HEK293 (cell line): Measurements from ENCODE around the gene LCTL.

ENCODE experiments used
- CTCF ChIA-PET: fragments of 350-600 bp; formaldehyde crosslinking; extraction: SDS; loops from one replicate; lab custom pipeline; 2021; ENCODE audit warnings: antibody characterized with exemption; lab: Yijun Ruan, JAX
- POLR2A ChIA-PET: fragments of 300-600 bp; formaldehyde crosslinking; extraction: SDS; loops from one replicate; lab custom pipeline; 2020; ENCODE audit warnings: antibody characterized with exemption, inconsistent platforms; lab: Yijun Ruan, JAX
- H3K27ac ChIP-seq: fragments of 200-500 bp; sonication (Bioruptor generic); 2 replicates; pipeline ENCODE4 v1.5.1; 2014; ENCODE audit warnings: low read depth, low read length, control low read depth, inconsistent platforms; ENCODE audit errors: extremely low read depth
- H3K36me3 ChIP-seq, 2 experiments: fragments of 200-500 bp in 1 of 2; sonication (Bioruptor generic) in 1 of 2; 1 replicate in 1 of 2; 2 replicates in 1 of 2; pipeline ENCODE4 v1.5.1; 2014 to 2017; ENCODE audit warnings: inconsistent platforms in 2 of 2, low read length in 2 of 2; ENCODE audit not compliant: control insufficient read depth in 2 of 2, insufficient read depth in 1 of 2
- H3K4me1 ChIP-seq: fragments of 200-500 bp; sonication (Bioruptor generic); 2 replicates; pipeline ENCODE4 v1.5.1; 2014; ENCODE audit warnings: mild to moderate bottlenecking, low read length, inconsistent platforms; ENCODE audit not compliant: control insufficient read depth, insufficient read depth
- H3K4me3 ChIP-seq: 2 replicates; pipeline ENCODE4 v1.5.1; 2011; ENCODE audit warnings: low read depth, mild to moderate bottlenecking, control low read depth, low read length, moderate library complexity
- H3K9me3 ChIP-seq: fragments of 200-500 bp; sonication (Bioruptor generic); 2 replicates; pipeline ENCODE4 v1.5.1; 2014; ENCODE audit warnings: low read depth, low read length, inconsistent platforms; ENCODE audit not compliant: control insufficient read depth, insufficient read depth
- CTCF ChIP-seq: fragments of 450-650 bp; formaldehyde crosslinking; IDR thresholded peaks from 2 replicates; pipeline ENCODE4 v1.5.1; 2016; ENCODE audit warnings: missing biosample characterization, missing genetic modification characterization
- MYNN ChIP-seq: fragments of 450-650 bp; formaldehyde crosslinking; IDR thresholded peaks from 2 replicates; pipeline ENCODE4 v1.5.1; 2016; ENCODE audit warnings: missing biosample characterization, missing genetic modification characterization, borderline replicate concordance
- TRIM28 ChIP-seq: IDR thresholded peaks from 2 replicates; pipeline ENCODE4 v1.6.1; 2011; ENCODE audit warnings: low read length, control low read depth, borderline replicate concordance
- WT1 ChIP-seq: fragments of 450-650 bp; formaldehyde crosslinking; IDR thresholded peaks from 2 replicates; pipeline ENCODE4 v1.5.1; 2016; ENCODE audit warnings: missing biosample characterization, missing genetic modification characterization
- ZBTB6 ChIP-seq: fragments of 450-650 bp; formaldehyde crosslinking; IDR thresholded peaks from 2 replicates; pipeline ENCODE4 v1.5.1; 2017; ENCODE audit warnings: missing biosample characterization, missing genetic modification characterization
- ZFP69B ChIP-seq: fragments of 450-650 bp; formaldehyde crosslinking; IDR thresholded peaks from 2 replicates; pipeline ENCODE4 v1.5.1; 2016; ENCODE audit warnings: missing biosample characterization, missing genetic modification characterization
- ZNF133 ChIP-seq: fragments of 450-650 bp; formaldehyde crosslinking; IDR thresholded peaks from 2 replicates; pipeline ENCODE4 v1.5.1; 2016; ENCODE audit warnings: missing biosample characterization, missing genetic modification characterization
- ZNF148 ChIP-seq: fragments of 450-650 bp; formaldehyde crosslinking; IDR thresholded peaks from 2 replicates; pipeline ENCODE4 v1.5.0; 2017; ENCODE audit warnings: missing biosample characterization, missing genetic modification characterization, borderline replicate concordance
- ZNF175 ChIP-seq: fragments of 450-650 bp; formaldehyde crosslinking; IDR thresholded peaks from 2 replicates; pipeline ENCODE4 v1.5.1; 2016; ENCODE audit warnings: missing biosample characterization, missing genetic modification characterization
- ZNF2 ChIP-seq: fragments of 450-650 bp; formaldehyde crosslinking; IDR thresholded peaks from 2 replicates; pipeline ENCODE4 v1.5.1; 2016; ENCODE audit warnings: missing biosample characterization, missing genetic modification characterization
- ZNF248 ChIP-seq: fragments of 450-650 bp; formaldehyde crosslinking; IDR thresholded peaks from 2 replicates; pipeline ENCODE4 v1.5.1; 2017; ENCODE audit warnings: missing biosample characterization, missing genetic modification characterization
- ZNF292 ChIP-seq: fragments of 450-650 bp; formaldehyde crosslinking; IDR thresholded peaks from 2 replicates; pipeline ENCODE4 v1.5.1; 2016; ENCODE audit warnings: low read depth, missing biosample characterization, missing genetic modification characterization, borderline replicate concordance
- ZNF350 ChIP-seq: fragments of 450-650 bp; formaldehyde crosslinking; IDR thresholded peaks from 2 replicates; pipeline ENCODE4 v1.5.0; 2017; ENCODE audit warnings: missing biosample characterization, mild to moderate bottlenecking, missing genetic modification characterization
- ZNF544 ChIP-seq: fragments of 450-650 bp; formaldehyde crosslinking; IDR thresholded peaks from 2 replicates; pipeline ENCODE4 v1.5.0; 2017; ENCODE audit warnings: missing biosample characterization, missing genetic modification characterization
- ZNF600 ChIP-seq: fragments of 450-650 bp; formaldehyde crosslinking; IDR thresholded peaks from 2 replicates; pipeline ENCODE4 v1.5.1; 2016; ENCODE audit warnings: missing biosample characterization, missing genetic modification characterization
- ZNF629 ChIP-seq: fragments of 450-650 bp; formaldehyde crosslinking; IDR thresholded peaks from 2 replicates; pipeline ENCODE4 v1.5.1; 2017; ENCODE audit warnings: missing biosample characterization, missing genetic modification characterization
- ZNF658 ChIP-seq: fragments of 450-650 bp; formaldehyde crosslinking; IDR thresholded peaks from 2 replicates; pipeline ENCODE4; 2016; ENCODE audit warnings: missing biosample characterization, missing genetic modification characterization
- ZNF677 ChIP-seq: fragments of 450-650 bp; IDR thresholded peaks from 2 replicates; pipeline ENCODE4 v1.5.0; 2018; ENCODE audit warnings: missing biosample characterization, mild to moderate bottlenecking, missing genetic modification characterization, moderate library complexity
- ZNF785 ChIP-seq: fragments of 450-650 bp; formaldehyde crosslinking; IDR thresholded peaks from 2 replicates; pipeline ENCODE4 v1.5.1; 2016; ENCODE audit warnings: missing biosample characterization, missing genetic modification characterization
- ZNF791 ChIP-seq: fragments of 450-650 bp; formaldehyde crosslinking; IDR thresholded peaks from 2 replicates; pipeline ENCODE4 v1.5.1; 2016; ENCODE audit warnings: missing biosample characterization, missing genetic modification characterization
- TF ChIP-seq, protein P1 (sequence below): fragments of 450-650 bp; formaldehyde crosslinking; IDR thresholded peaks from 2 replicates; pipeline ENCODE4; 2016; ENCODE audit warnings: missing biosample characterization, missing genetic modification characterization

The LCTL gene

DNA sequence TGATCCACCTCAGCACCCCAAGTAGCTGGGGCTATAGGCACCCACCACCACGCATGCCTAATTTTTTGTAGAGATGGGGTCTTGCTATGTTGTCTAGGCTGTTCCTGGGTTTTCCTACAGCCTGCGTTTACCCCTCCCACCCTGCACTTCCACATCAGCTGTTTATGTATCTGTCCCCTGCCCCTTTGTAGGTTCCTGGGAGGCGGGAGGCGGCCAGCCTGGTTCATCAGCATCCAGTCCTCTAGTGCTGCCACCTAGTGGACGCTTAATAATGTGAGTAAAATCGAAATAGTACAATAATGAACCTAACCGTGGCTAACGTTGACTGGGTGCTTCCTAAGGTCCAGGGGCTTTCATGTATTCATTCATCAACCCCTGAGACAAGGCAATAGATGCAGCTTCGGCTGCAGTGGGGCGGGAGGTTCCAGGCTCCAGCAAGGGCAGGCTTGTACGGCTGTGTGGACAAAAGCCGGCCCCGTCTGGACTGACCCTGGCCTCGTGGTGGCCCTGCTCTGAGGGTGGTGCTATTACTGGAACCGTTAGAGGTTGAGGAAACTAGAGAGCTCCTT lies 1.2 kb upstream of the LCTL start (continued):
- TF ChIP-seq CTCF: peak; percentile 76; the same call in 1 of the 2 replicates
- TF ChIP-seq, protein P1, sequence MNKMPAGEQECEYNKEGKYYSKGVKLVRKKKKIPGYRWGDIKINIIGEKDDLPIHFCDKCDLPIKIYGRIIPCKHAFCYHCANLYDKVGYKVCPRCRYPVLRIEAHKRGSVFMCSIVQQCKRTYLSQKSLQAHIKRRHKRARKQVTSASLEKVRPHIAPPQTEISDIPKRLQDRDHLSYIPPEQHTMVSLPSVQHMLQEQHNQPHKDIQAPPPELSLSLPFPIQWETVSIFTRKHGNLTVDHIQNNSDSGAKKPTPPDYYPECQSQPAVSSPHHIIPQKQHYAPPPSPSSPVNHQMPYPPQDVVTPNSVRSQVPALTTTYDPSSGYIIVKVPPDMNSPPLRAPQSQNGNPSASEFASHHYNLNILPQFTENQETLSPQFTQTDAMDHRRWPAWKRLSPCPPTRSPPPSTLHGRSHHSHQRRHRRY (tag by site-specific recombination): no peak

DNA sequence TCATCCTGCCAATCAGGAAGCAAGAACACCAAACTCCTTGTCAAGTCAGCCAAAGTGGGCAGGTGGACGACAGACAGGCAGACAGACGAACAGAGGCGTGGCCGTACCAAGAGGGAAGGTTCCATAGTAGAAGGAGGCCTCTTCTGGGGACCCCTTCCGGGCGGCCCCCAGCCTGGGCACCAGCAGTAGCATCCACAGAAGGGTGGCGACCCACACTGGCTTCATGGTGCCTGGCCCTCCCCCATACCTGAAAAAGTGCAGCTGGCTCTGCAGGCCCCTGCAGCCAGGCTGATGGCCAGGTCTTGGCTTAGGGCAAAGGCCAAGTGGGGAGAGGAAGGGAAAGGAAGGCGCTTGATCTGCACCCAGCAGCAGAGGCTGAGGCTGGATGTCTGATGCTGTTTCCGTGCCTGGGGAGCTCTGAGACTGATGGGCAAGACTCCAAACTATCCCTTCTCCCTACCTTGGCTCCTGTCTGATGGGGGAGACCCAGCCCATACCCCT lies 607 bp downstream of the LCTL start:
- no peak overlapping the region for H3K4me3 ChIP-seq
- H3K36me3 ChIP-seq: no peaks in the 10 kb centered on the region
- CTCF ChIA-PET: interaction anchor here (0.6 to 2.9 kb wide), 11 partner anchors 10 to 703 kb away, joined by 3 to 20 read pairs (median 4); no protein-coding TSS in a partner anchor
- no peaks in the 10 kb centered on the region for H3K9me3 ChIP-seq
- H3K4me1 ChIP-seq: no peaks in the 10 kb centered on the region
- POLR2A ChIA-PET: no interaction called here
- TF ChIP-seq ZNF2 (tag by site-specific recombination) (no peak), ZNF133 (no peak), ZNF658 (tag by site-specific recombination) (no peak), MYNN (no peak), TRIM28 (no peak), ZNF292 (no peak), ZNF677 (tag by site-specific recombination) (no peak), ZNF248 (tag by site-specific recombination) (no peak), ZNF600 (tag by site-specific recombination) (no peak), ZNF544 (no peak), ZNF791 (tag by site-specific recombination) (no peak), ZFP69B (tag by site-specific recombination) (no peak), ZNF148 (no peak), ZNF629 (no peak), ZNF785 (tag by site-specific recombination) (no peak), ZBTB6 (tag by site-specific recombination) (no peak), ZNF175 (tag by site-specific recombination) (no peak), ZNF350 (no peak), WT1 (no peak)
- H3K27ac ChIP-seq: no peak overlapping the region
